D721Med (cell line): ENCODE data around the gene SLC49A3.

Source experiments
- DNase-seq: peaks from one replicate; pipeline ENCODE4 v3.0.0; 2011; ENCODE audit warnings: low spot score; ENCODE audit not compliant: insufficient read length
- FAIRE-seq: peaks from 2 replicates; lab custom pipeline; 2011; peaks lifted over from hg19 to GRCh38; lab: Jason Lieb, UNC
- CTCF ChIP-seq: IDR thresholded peaks from 2 replicates; pipeline ENCODE4 v1.5.1; 2012; ENCODE audit warnings: mild to moderate bottlenecking, control low read depth; ENCODE audit not compliant: insufficient read depth; ENCODE audit errors: missing control alignments

SLC49A3 gene

DNA sequence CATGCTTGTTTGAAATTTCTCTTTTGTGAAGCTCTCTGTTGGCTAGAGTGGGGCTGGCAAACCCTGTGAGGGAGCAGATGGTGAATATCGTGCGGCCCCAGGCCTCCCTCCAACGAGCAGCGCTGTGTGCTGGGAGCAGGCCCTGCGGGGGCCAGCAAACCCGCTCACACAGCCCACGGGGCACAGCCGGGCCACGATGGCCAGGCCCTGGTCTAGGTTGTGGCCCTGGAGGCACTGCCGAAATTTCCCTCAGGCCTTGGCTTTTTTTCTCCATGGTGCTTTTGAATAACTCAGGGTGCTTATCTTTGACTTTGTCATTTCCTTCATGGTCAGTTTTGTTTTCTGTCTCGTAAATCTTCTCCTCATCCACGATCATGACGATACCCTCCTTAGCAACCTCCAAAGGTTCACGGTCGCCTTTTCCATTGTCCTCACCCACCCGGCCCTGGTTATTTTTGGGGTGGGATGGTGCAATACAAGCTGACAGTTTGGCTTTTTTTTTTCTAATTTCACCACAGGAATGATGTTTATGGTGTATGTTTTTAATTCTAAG lies 37.4 kb upstream of the SLC49A3 start:
- FAIRE-seq, result no peak
- no peak for TF ChIP-seq CTCF
- no peak for DNase-seq

DNA sequence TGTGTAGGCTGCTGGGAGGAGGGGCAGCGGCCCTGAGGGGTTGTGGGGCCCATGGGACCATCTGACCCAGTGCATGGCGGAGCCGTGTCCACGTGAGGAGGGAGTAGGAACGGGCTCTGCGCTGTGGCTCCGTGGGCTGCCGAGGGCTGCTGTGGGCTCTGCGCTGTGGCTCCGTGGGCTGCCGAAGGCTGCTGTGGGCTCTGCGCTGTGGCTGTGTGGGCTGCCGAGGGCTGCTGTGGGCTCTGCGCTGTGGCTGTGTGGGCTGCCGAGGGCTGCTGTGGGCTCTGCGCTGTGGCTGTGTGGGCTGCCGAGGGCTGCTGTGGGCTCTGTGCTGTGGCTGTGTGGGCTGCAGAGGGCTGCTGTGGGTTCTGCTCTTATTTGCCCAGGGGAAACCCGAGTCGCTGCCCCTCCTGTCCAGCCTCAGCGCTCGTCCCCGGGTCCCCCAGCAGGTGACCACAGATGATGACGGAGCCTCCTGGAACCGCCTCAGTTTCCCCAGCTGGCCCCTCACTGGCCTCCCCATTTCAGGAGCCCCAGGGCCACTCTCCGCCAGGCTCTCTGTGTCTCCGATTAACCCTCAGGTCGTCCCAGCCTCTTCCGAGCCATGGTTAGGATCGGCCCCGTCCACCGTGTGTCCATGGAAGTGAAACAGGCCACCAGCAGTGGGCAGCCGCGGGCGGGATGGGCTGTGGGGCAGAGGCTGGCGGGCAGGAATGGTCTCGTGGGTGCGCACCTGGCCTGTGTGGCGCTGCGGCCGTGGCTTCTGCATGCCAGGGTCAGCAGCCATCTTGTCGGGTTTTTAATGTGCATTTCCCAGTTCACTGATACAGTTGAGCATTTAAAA lies 36.7 kb upstream of the SLC49A3 start:
- no peak for TF ChIP-seq CTCF
- DNase-seq (no peak), FAIRE-seq (no peak)

DNA sequence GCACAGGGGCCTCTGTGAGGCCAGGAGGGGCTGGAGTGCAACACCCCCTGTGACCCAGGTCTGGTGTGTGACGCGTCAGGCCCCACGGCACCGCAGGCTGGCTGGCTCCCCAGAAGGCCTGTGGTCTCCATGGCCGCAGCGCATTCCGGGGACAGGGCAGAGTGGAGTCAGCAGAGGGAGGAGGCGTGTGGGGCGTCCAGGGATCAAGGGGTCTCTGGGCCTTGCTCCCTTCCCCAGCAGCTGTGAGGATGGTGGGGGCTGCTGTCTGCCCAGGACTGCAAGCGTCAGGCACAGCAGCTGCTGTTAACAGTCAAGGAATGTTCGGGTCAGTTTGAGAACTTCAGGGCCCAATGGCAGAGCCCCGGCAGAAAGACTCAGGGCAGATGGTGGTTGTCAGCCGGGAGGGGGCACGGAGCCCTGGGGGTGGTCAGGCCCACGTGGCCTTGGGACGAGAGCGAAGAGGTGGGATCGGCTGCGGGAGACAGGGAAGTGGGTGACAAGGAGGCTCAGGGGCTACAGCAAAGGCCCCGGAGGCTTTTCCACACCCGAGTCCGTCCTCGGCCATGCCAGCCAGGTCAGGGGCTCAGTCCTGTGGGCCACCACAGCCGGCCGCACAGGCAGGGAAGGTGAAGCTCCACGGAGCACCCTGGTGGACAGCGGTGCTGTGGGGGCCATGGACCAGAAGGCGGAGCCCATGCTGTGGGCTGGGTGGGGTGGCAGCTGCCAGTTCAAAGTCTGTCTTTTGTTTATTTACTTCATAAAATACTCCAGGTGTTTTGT lies 35.0 kb upstream of the SLC49A3 start:
- no peak for DNase-seq
- no peak for TF ChIP-seq CTCF
- no peak for FAIRE-seq

- no peak for TF ChIP-seq CTCF
- FAIRE-seq (no peak), DNase-seq (no peak)
Observed at GRCh38 chr4:722851-723360, 34.0 kb upstream of the SLC49A3 start.

- no peak for FAIRE-seq
- no peak for TF ChIP-seq CTCF
- DNase-seq, result no peak
Observed at GRCh38 chr4:722169-722725, 33.3 kb upstream of the SLC49A3 start.

DNA sequence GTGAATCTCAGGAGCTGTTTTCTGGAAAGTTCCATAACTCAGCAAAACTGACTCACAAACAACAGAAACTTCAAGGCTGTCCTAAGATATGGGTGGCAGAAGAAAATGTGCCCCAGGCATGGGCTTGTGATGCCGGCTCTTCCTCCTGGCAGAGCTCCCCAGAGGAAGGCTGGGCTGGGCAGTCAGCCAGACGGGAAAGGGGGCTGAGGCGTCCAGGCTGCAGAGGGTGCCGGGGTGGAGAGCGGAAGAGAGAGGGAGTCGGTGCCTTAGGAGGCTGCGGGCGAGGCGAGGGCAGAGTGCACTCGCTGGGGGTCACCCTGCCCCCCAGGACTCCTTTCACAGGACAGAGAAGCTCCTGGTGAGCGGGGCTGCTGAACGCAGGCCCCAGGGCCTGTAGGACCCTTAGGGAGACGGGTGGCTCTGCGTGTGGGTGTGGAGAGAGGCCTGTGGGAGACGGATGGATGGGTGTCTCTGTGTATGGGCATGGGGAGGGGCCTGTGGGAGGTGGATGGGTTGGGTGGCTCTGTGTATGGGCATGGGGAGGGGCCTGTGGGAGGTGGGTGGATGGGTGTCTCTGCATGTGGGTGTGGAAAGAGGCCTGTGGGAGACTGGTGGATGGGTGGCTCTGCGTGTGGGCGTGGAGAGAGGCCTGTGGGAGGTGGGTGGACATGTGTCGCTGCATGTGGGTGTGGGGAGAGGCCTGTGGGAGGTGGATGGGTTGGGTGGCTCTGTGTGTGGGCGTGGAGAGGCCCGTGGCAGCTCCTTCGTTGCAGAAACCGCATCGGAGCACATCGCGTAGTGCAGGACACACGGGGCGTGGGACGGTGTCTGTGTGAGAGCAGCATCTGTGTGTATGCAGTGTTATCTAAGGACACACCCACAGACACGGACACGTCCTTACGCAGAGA lies 32.6 kb upstream of the SLC49A3 start:
- FAIRE-seq (no peak), DNase-seq (no peak)
- TF ChIP-seq CTCF, result no peak
